PC-3 (cell line): Measurements from ENCODE around the gene LAD1. TPM values are rescaled to one million over a fixed set of nuclear protein-coding genes. Genes with fewer than 3 reads are reported as not detected.

Source experiments
- ATAC-seq: fragments of 200-7000 bp; cut with Tn5 transposase; 2 replicates; pipeline ENCODE4 v1.9.1; 2020; ENCODE audit warnings: mild to moderate bottlenecking, moderate library complexity
- BruUV-seq: library from RNA; stranded (reverse); fragments of 400-500 nt; replicated peaks from 2 replicates; lab custom pipeline; 2021; lab: Mats Ljungman, UMichigan
- CTCF ChIA-PET: fragments of 300-600 bp; sonication (Branson Sonifier 250); formaldehyde crosslinking; loops from one replicate; lab custom pipeline; 2022; ENCODE audit warnings: antibody characterized with exemption; lab: Charles Lee
- POLR2A ChIA-PET: fragments of 300-600 bp; sonication (Branson Sonifier 250); formaldehyde crosslinking; loops from one replicate; lab custom pipeline; 2022; ENCODE audit warnings: antibody characterized with exemption; ENCODE audit not compliant: unreplicated experiment; lab: Charles Lee
- DNase-seq: peaks from one replicate; pipeline ENCODE4 v3.0.0-alpha.2; 2015
- H2AFZ ChIP-seq: fragments of 300-600 bp; sonication (generic); 2 replicates; pipeline ENCODE4 v1.6.0; 2016; ENCODE audit warnings: antibody characterized with exemption, low read length
- H3F3A ChIP-seq: fragments of 300-600 bp; sonication (generic); one replicate; pipeline ENCODE4 v1.6.0; 2017; ENCODE audit warnings: antibody characterized with exemption, low read length, control low read depth, mild to moderate bottlenecking; ENCODE audit not compliant: unreplicated experiment
- H3K27ac ChIP-seq: fragments of 300-600 bp; sonication (generic); 2 replicates; pipeline ENCODE4 v1.5.1; 2016; ENCODE audit warnings: mild to moderate bottlenecking, low read length
- H3K27me3 ChIP-seq: fragments of 300-600 bp; sonication (generic); 2 replicates; pipeline ENCODE4 v1.6.1; 2016; ENCODE audit warnings: low read length, mixed read lengths
- H3K36me3 ChIP-seq: fragments of 300-600 bp; sonication (generic); 2 replicates; pipeline ENCODE4 v1.6.1; 2016; ENCODE audit warnings: low read depth, mixed run types, low read length, mixed read lengths
- H3K4me1 ChIP-seq: fragments of 300-600 bp; sonication (generic); 2 replicates; pipeline ENCODE4 v1.5.1; 2016; ENCODE audit warnings: low read length; ENCODE audit not compliant: insufficient read depth
- H3K4me2 ChIP-seq: fragments of 300-600 bp; sonication (generic); 2 replicates; pipeline ENCODE4 v1.6.0; 2016; ENCODE audit warnings: low read length
- H3K4me3 ChIP-seq: fragments of 300-600 bp; sonication (generic); 2 replicates; pipeline ENCODE4 v1.5.1; 2016; ENCODE audit warnings: mild to moderate bottlenecking, low read length, mixed read lengths
- H3K79me2 ChIP-seq: fragments of 300-600 bp; sonication (generic); 2 replicates; pipeline ENCODE4 v1.6.1; 2017; ENCODE audit warnings: low read length, mixed read lengths
- H3K9ac ChIP-seq: fragments of 300-600 bp; sonication (generic); 2 replicates; pipeline ENCODE4 v1.6.0; 2016; ENCODE audit warnings: mild to moderate bottlenecking, low read length
- H3K9me2 ChIP-seq: fragments of 300-600 bp; sonication (generic); replicated peaks from 2 replicates; pipeline ENCODE4 v1.6.1; 2016; ENCODE audit warnings: mixed run types, low read length, mixed read lengths
- H3K9me3 ChIP-seq: fragments of 300-600 bp; sonication (generic); 2 replicates; pipeline ENCODE4 v1.6.1; 2016; ENCODE audit warnings: low read length, mixed read lengths
- H4K20me1 ChIP-seq: fragments of 300-600 bp; sonication (generic); 2 replicates; pipeline ENCODE4 v1.6.1; 2016; ENCODE audit warnings: low read length, mixed read lengths
- CTCF ChIP-seq: fragments of 300-600 bp; sonication (generic); conservative IDR thresholded peaks from 2 replicates; pipeline ENCODE4 v1.5.1; 2017; ENCODE audit warnings: antibody characterized with exemption, low read depth, mild to moderate bottlenecking, low read length
- EZH2 ChIP-seq: fragments of 300-600 bp; sonication (generic); IDR thresholded peaks from one replicate; pipeline ENCODE4 v1.6.1; 2017; ENCODE audit warnings: antibody characterized with exemption, mild to moderate bottlenecking, low read length; ENCODE audit not compliant: unreplicated experiment
- EZH2phosphoT487 ChIP-seq: fragments of 300-600 bp; sonication (generic); IDR thresholded peaks from 2 replicates; pipeline ENCODE4 v1.6.1; 2018; ENCODE audit warnings: mild to moderate bottlenecking, antibody characterized with exemption, low read length, borderline replicate concordance
- intact Hi-C: fragments of 100-400 bp; cut with micrococcal nuclease; formaldehyde crosslinking; loops from 2 replicates; pipeline ENCODE4 v1.9.0; 2023
- total RNA-seq: library from RNA; depleted of rRNA; stranded (reverse); fragments of >200 nt; gene quantifications from 2 replicates; pipeline ENCODE4 v1.2.3, GENCODE V29; 2014

LAD1 gene
- total RNA-seq, 1 experiment from 2014 or later: 310 TPM

- TF ChIP-seq EZH2phosphoT487: no peak
- ChIA-PET POLR2A (no interaction called here), CTCF (interaction anchor here (2.3 kb wide), 1 partner anchor 10 kb away, joined by 11 read pairs; no protein-coding TSS in a partner anchor)
- Histone ChIP-seq H3K4me1 (peaks cover 20% of the 10 kb centered on the region), H4K20me1 (no peaks in the 10 kb centered on the region), H3K27me3 (no peaks in the 10 kb centered on the region), H3K9me2 (no peaks in the 10 kb centered on the region), H3K4me2 (no peak overlapping the region), H3K79me2 (no peaks in the 10 kb centered on the region), H3K4me3 (no peak overlapping the region), H3K27ac (no peak overlapping the region), H3K9ac (no peak overlapping the region), H3F3A (no peaks in the 10 kb centered on the region), H3K36me3 (no peaks in the 10 kb centered on the region), H3K9me3 (no peaks in the 10 kb centered on the region), H2AFZ (no peak overlapping the region)
- intact Hi-C loops: no loop called here
- ATAC-seq (no peak), DNase-seq (no peak)
- no TSS peak for BruUV-seq
Observed at GRCh38 chr1:201445310-201445709, 46.2 kb upstream of the LAD1 start.

GRCh38 chr1:201444792-201445191 is 45.7 kb upstream of the LAD1 start:
- Histone ChIP-seq H4K20me1 (no peaks in the 10 kb centered on the region), H3K9me2 (no peaks in the 10 kb centered on the region), H3K9me3 (no peaks in the 10 kb centered on the region), H3K4me2 (no peak overlapping the region), H3K4me3 (no peak overlapping the region), H3K79me2 (no peaks in the 10 kb centered on the region), H3F3A (no peaks in the 10 kb centered on the region), H3K36me3 (no peaks in the 10 kb centered on the region), H3K27ac (no peak overlapping the region), H3K27me3 (no peaks in the 10 kb centered on the region), H3K4me1 (peaks cover 19% of the 10 kb centered on the region), H2AFZ (no peak overlapping the region), H3K9ac (no peak overlapping the region)
- CTCF ChIA-PET: interaction anchor here (2.3 kb wide), 1 partner anchor 9 kb away, joined by 11 read pairs; no protein-coding TSS in a partner anchor
- DNase-seq (no peak), ATAC-seq (no peak)
- POLR2A ChIA-PET: no interaction called here
- intact Hi-C loops: no loop called here
- no TSS peak for BruUV-seq
- TF ChIP-seq EZH2 (no peak), EZH2phosphoT487 (no peak), CTCF (no peak)

- Histone ChIP-seq H4K20me1 (no peaks in the 10 kb centered on the region), H3K4me2 (no peak overlapping the region), H3K9me2 (no peaks in the 10 kb centered on the region), H3K9ac (no peak overlapping the region), H3K79me2 (no peaks in the 10 kb centered on the region), H3F3A (no peaks in the 10 kb centered on the region), H3K4me3 (no peak overlapping the region), H3K27ac (no peak overlapping the region), H3K4me1 (peaks cover 18% of the 10 kb centered on the region), H2AFZ (no peak overlapping the region), H3K9me3 (no peaks in the 10 kb centered on the region), H3K27me3 (no peaks in the 10 kb centered on the region), H3K36me3 (no peaks in the 10 kb centered on the region)
- no peak for DNase-seq
- TF ChIP-seq CTCF (no peak), EZH2phosphoT487 (no peak), EZH2 (no peak)
- no peak for ATAC-seq
- ChIA-PET POLR2A (interaction anchor here (0.6 kb wide), 1 partner anchor 328 kb away, joined by 3 read pairs; no protein-coding TSS in a partner anchor), CTCF (interaction anchor here (2.3 kb wide), 1 partner anchor 8 kb away, joined by 11 read pairs; no protein-coding TSS in a partner anchor)
- BruUV-seq: no TSS peak
- intact Hi-C loops: no loop called here
Observed at GRCh38 chr1:201443747-201444146, 44.6 kb upstream of the LAD1 start.
